Gastrocnemius medialis (tissue), 4 donors: ENCODE results near the gene GALNT10.

Source experiments
- CTCF ChIP-seq, 5 experiments: fragments of 450-650 bp in 3 of 5; fragments of 200-600 bp in 2 of 5; sonication (generic) in 2 of 5; IDR thresholded peaks in 4 of 5; conservative IDR thresholded peaks in 1 of 5; 1 replicate in 4 of 5; 2 replicates in 1 of 5; pipeline ENCODE4 v1.5.1; 2016 to 2019; ENCODE audit warnings: antibody characterized with exemption in 5 of 5, mild to moderate bottlenecking in 3 of 5, moderate library complexity in 3 of 5
- POLR2A ChIP-seq, 2 donors: fragments of 450-650 bp; IDR thresholded peaks; one replicate each; pipeline ENCODE4 v1.6.1; 2017; ENCODE audit warnings: antibody characterized with exemption in 2 of 2, mild to moderate bottlenecking in 2 of 2, moderate library complexity in 2 of 2

- TF ChIP-seq CTCF (IDR thresholded peaks at IDR 0.05 in 4 of 5, conservative IDR thresholded peaks at IDR 0.05 in 1 of 5) (no peak), POLR2A (IDR thresholded peaks at IDR 0.05) (no peak)
Observed at GRCh38 chr5:154330097-154330667, 139.6 kb downstream of the GALNT10 start.
